Eye (tissue), 1 donor: ENCODE measurements around the gene ABHD8.
"Not testable (repeated sequence)": the region's sequence is repeated elsewhere in the genome, so short reads cannot be mapped to it uniquely, and the experiment has no call there.

Source experiments
- DNase-seq: peaks from one replicate; pipeline ENCODE4 v3.0.0-alpha.2; 2015

Gene ABHD8

DNA sequence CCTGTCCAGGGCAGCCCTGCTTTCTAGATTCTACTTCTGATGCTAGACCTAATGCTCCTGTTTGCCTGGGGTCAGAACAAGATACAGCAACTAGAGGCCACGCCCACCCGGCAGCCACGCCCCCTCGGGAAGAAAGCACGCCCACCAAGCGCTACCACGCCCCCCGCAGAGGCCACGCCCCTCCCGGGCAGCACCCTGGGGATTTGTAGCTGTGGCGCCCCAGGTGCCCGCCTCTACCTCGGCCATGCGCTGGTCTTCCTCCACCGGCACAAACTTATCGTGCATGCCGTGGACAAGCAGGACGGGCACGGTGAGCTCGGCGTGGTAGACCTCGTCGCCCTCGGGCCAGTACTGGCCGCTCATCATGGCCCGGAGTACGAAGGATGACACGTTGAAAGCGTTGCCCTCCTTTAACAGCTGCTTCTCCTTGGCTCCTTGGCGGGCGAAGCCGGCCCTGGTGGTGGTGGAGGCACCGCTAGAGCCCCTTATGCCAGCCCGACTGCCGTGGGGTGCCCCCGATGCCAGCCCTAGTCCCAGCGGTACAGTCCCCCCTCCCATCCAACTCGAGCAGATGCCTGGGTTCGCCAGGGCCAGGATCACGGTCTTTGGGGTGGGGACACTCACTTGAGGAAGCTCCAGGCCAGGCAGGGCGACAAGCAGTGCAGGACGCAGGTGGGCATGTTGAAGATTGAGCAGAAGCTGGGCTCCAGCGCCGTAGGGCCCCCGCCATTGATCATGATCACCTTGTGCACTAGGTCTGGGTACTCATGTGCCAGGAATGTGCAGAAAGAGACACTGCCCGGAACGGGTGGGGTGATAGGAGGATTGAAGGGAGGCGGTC, 9.0 kb downstream of the ABHD8 start:
- DNase-seq = no peak

DNA sequence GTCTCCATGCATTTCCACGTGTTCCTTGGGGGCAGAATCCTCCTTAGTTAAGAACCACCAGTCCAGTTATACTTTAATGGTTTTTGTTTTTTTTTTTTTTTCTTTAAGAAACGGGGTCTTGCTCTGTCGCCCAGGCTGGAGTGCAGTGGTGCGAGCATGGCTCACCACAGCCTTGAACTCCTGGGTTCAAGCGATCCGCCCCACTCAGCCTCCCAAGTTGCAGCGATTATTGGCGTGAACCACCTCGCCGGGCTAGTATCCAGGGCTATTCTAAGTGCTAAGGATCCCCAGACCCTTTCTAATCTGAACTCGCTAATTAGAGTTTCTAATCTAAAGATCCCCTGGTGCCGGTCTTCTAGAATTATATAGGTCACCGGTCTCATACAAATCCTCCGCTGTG, 9.6 kb downstream of the ABHD8 start:
- DNase-seq = no peak

DNA sequence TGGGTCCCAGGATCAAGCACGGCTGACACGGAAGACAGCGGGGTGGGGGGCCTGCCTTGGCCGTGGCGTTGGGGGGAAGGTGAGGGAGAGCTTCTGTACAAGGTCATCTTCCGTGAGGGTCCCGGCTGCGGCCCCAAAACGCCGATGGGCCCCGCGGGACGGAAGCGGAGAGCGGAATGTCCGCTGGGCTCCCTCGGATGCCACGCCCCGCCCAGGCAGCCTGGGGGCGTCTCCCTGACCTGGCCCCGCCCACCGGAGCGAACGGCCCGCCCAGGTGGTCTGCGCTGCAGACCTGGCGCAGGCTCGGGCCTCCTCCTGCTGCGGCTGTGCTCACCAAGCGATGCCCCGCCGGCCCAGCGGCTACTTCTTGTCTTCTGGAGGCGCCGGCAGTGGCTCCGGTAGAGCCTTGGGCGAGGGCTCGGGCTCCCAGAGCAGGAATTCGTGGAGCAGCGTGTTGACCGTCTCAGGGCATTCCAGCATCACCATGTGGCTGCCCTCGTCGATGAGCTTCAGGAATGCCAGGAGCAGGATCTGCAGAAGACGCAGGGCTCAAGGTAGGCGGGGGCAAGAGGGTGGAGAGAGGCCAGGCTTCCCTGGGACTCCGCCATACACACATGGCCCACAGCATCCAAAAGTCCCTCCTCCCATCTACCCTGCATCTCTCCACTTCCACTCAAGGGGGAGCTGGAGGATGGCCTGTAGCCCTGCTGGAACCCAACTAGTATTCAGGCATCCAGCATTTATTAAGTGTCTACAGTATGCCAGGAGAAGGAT, 10.7 kb downstream of the ABHD8 start:
- peak; percentile 86 for DNase-seq

DNA sequence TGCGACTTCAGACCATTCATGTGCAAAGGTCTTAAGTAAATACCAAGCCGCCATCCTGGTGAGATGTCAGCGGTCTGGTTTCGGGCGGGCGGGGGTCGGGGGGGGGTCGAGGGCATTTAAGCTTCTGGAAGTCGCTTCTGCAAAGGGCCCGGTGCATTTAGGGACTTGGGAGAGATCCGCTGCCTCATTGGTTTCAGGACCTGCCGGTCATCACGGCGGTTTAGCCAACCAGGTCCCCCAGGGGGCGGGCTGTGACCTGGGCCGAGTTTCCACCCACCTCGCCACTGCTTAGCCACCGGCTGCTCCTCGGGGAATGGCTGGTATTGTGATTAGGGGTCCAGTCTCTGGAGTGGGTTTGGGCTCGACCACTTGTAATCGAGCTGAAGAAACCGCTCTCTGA, 13.7 kb downstream of the ABHD8 start:
- peak; percentile 84 for DNase-seq

DNA sequence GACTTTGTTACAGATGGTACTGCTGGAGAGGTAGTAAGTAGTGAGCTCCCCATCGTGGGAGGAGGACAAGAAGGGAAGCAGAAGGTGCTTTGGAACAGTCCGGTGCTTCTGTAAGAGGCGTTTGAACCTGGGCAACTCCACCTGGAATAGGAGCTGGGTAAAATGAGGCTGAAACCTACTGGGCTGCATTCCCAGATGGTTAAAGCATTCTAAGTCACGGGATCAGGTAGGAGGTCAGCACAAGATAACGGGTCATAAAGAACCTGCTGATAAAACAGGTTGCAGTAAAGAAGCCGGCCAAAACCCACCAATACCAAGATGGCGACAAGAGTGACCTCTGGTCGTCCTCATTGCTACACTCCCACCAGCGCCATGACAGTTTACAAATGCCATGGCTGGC, 16.5 kb downstream of the ABHD8 start:
- DNase-seq = no peak

DNA sequence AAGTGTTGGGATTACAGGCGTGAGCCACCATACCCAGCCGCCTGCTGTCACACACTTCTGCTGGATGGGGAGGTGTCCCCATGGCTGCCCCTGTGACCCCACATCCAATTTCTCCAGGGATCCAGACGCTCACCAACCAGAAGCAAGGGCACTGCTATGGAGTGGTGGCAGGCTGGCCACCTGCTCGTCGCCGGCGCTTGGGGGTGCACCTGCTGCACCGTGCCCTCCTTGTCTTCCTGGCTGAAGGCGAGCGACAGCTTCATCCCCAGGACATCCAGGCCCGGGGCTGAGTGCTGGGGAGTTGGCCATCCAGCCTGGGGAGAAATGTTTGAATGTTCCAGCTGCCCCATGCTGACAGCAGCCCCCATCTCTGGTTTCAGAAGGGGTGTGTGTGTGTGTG, 17.0 kb downstream of the ABHD8 start:
- DNase-seq = no peak

DNA sequence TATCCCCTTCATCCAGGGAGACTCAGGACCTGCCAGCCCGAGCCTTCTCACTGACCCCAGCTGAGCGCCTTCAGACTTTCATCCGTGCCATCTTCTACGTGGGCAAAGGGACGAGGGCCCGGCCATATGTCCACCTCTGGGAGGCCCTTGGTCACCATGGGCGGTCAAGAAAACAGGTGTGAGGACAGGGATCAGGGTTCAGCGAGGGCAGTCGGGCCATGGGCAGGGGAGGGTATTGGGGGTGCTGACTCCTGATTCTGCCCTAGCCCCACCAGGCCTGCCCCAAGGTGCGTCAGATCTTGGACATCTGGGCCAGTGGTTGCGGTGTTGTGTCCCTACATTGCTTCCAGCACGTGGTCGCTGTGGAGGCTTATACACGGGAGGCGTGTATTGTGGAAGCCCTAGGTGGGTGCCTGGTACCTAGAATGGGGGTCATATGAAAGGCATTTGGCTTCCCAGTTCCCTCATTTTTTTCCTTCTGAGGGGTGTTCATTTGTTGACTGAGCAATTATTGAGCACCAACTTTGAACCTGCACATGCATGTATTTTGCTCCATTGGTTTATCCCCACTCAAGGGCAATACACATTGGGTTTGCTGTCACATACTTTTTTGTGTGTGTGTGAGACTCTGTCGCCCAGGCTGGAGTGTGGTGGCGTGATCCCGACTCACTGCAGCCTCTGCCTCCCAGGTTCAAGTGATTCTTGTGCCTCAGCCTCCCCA, 17.6 kb downstream of the ABHD8 start:
- no peak for DNase-seq

DNA sequence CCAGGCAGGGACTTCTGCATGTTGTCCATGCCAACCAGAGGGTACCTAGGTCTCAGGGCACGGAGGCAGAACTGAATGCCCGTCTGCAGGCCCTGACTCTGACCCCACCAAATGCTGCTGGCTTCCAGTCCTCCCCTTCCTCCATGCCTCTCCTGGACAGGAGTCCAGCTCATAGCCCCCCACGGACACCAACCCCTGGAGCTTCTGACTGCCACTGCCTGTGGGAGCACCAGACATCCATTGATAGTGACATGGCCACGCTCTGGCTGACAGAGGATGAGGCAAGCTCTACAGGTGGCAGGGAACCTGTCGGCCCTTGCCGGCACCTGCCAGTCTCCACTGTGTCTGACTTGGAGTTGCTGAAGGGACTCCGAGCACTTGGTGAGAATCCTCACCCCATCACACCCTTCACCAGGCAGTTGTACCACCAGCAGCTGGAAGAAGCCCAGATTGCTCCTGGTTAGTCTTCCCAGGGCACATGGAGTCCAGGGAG, 19.7 kb downstream of the ABHD8 start:
- DNase-seq = no peak

DNA sequence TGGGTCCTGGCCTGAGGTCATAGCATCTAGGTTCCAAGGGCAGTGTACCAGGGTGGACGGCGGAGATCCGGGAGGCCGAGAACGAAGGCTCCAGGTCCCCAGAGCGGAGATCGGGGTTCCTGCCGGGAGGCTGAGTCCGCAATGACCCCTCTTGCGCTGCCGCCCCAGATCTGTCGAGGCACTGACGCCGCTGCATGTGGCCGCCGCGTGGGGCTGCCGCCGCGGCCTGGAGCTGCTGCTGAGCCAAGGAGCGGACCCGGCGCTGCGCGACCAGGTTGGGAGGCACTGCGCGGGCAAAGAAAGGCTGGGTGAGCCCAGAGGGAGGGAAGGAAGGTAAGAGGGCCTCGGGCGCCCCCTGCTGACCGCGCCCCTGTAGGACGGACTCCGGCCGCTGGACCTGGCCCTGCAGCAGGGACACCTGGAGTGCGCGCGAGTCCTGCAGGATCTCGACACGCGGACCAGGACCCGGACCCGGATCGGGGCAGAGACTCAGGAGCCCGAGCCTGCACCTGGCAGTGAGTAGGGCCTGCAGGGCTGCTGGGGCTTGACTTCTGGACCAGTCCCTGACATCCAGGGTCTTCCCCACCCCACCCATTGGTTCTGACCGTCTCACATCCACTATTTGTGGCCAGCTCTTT, 20.6 kb downstream of the ABHD8 start:
- DNase-seq = peak; percentile 93

DNA sequence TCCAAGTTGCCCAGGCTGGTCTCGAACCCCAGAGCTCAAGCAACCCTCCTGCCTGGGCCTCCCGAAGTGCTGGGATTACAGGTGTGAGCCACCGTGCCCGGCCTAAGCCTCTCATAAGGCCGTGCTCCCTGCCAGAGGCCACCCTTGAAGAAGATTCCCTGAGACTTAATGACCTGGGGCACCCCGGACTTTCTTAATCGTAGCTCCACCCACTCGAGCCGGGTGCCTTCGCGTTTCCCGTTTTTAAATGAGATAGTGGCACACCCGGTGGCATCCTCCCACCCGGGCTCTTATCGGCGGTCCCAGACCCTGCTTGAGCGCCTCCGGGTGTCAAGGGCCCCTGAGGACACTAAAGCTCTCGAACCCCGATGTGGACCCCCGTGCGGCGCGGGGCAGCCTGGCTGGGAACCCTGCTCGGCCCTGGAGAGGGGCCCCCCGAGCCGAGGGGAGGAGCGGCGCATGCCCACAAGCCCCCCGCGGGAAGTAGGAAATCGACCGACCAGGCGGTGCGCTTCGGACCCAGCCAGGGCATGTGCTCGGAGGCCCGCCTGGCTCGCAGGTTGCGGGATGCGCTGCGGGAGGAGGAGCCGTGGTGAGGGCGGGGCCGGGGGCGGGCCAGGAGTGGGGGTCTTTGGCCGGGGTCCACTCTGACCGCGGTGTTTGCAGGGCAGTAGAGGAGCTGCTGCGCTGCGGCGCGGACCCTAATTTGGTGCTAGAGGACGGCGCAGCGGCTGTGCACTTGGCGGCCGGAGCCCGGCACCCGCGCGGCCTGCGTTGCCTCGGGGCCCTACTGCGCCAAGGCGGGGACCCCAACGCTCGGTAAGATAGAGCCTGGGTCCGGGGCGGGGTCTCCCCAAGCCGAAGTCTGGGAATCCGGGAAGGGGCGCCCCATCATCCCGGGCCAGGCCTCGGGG, 21.6 kb downstream of the ABHD8 start, which contains the start of gene ANKLE1:
ANKLE1 (plus strand) TSS at position 511 of the 914 bp plus-strand sequence; CDS start at position 531, 20 bp downstream.
- DNase-seq = peak; percentile 72

DNA sequence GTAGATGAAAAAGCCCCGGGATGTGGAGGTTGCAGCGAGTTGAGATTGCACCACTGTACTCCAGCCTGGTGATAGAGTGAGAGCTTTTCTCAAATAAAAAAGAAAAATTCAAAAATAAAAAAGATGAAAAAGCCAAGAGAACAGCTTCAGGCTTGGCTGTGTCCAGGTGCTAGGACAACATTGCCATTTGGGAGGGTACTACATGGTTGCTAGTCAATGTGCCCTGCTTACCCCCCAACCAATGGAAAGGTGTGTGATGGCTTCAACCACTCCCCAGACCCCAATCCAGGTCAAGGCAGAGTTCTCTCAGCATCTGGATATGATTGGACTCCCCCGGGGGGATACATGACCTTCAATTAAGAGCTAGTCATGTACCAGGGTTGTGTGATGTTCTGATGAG, 23.8 kb downstream of the ABHD8 start:
- DNase-seq = no peak

DNA sequence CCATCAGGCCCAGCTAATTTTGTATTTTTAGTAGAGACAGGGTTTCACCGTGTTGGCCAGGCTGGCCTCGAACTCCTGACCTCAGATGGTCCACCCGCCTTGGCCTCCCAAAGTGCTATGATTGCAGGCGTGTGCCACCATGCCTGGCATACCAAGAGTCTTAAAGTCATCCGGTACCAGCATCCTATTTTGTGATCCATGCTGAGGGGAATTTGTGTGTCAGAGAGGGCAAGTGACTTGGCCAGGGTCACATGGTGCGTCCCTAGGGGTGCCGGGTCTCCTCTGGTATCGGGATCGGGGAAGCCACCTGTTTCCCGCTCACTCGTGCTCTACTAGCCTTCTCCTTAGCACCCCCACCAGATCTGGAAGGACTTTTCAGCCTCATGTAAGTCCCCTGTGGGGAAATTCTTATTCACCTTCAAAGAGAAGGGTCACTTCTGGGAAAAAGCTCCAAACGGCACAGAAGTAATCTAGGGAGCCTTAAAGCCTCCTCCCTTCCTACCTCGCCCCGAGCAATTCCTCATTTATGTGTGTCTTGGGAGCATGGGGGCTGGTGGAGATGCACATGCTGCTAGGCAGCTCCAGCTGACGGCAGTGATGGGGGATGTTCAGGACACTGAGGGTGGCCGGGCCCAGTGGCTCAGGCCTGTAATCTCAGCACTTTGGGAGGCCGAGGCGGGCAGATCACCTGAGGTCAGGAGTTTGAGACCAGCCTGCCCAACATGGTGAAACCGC, 27.6 kb downstream of the ABHD8 start:
- DNase-seq = no peak

DNA sequence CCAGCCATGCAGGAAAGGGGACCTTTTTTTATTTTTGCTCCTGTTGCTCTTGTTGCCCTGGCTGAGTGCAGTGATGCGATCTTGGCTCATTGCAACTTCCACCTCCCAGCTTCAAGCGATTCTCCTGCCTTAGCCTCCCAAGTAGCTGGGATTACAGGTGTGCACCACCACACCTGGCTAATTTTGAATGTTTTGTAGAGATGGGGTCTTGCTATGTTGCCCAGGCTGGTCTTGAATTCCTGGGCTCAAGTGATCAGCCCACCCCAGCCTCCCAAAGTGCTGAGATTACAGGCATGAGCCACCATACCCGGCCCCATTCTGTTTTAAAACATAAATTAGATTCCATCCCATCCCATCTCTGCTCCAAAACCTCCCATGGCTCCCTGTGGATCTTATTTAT, 28.3 kb downstream of the ABHD8 start:
- not testable (repeated sequence) for DNase-seq

DNA sequence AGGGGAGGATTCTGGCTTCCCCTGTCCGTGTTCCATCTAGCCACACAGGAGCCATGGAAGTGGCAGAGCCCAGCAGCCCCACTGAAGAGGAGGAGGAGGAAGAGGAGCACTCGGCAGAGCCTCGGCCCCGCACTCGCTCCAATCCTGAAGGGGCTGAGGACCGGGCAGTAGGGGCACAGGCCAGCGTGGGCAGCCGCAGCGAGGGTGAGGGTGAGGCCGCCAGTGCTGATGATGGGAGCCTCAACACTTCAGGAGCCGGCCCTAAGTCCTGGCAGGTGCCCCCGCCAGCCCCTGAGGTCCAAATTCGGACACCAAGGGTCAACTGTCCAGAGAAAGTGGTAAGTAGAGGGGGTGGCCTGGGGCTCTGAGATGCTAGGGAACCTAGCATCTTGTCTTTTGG, 34.5 kb downstream of the ABHD8 start:
- DNase-seq = no peak

DNA sequence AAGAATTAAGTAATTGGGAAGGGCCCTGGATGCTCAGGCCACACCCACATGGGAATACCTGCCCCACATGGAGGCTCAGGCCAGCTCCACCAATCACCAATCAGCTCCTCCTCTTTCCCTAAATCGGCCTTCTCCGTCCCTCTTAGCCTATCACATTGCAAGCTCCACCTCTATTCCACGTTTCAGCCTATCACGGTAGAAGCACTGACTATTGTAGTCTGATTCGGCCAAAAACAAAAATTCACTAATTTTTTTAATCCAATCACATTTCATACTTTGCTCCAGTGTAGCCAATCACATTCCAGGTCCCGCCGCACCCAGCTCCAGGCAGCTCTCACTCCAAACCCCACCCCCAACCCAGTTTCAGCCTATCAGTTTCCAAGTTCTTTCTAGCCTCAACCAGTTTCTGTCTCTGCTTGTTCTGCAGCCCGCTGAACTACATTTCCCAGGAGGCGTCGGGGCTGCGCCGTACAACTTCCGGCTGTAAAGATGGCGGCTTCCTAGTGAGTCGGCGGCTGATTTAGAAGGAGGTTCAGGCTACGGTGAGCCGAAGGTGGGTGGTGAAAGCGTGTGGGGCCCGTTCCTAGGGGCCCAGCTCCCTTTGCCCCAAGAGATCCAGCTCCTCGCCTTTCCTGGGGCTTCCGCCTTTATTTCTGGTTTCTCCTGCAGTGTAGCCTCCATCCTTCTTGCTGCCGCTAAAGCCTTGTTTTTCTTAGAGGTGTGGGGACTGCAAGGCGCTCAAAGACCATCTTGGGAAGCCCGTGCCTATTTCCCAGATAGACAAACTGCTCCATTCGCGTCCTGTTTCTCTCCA, 36.0 kb downstream of the ABHD8 start, which contains the start of gene BABAM1:
BABAM1 (plus strand) TSS at position 469 of the 814 bp plus-strand sequence. CDS start 1,364 bp downstream, outside the sequence.
- peak; percentile 99 for DNase-seq

DNA sequence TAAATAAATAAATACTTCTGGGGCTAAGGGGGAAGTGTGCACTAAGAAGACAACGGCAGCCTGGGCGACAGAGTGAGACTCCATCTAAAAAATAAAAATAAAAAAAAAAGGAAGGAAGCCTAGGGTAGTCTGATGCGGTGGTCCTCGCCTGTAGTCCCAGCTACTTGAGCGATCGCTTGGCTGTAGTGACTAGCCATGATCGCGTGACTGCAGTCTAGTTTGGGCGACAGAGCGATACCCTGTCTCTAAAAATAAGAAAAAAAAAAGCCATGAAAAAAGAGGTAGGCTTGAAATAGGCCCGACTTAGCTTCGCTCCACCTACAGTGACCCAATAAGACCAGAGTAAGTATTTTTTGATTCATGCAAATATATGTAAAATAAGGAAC, 36.6 kb downstream of the ABHD8 start:
- DNase-seq = no peak

DNA sequence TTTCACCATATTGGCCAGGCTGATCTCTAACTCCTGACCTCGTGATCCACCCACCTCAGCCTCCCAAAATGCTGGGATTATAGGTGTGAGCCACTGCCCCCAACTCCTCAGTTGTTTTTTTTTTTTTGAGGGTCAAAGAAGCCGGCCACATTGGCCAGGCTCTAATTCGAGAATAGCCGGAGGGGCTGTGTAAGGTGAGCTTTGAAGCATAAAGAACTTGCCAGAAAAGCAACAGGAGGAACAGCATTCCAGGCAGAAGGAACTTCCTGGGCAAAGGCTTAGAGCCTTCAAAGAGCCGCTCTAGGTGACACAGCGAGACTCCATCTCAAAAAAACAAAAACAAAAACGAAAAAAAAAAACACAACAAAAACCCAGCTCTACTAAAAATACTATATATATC, 37.2 kb downstream of the ABHD8 start:
- no peak for DNase-seq

DNA sequence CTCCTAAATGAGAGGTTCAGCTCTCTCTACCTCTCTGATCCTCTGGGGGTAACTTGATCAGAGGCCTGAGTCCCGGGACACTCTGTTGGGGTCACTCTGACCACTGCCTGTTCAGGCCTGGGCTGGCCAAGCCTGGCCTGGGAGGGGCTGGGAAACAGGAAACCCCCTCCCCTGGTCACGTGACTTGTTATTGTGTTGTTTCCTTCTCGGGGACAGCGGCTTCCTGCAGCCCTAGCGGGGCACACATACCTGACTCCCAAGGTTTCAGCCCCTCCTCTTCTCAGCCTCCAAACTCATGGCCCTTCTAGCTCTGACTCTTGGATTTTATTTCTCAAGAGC, 38.6 kb downstream of the ABHD8 start, which contains the start of gene USHBP1:
USHBP1 (minus strand) TSS at position 105 of the 339 bp plus-strand sequence. CDS start 446 bp downstream, outside the sequence.
- DNase-seq = no peak

DNA sequence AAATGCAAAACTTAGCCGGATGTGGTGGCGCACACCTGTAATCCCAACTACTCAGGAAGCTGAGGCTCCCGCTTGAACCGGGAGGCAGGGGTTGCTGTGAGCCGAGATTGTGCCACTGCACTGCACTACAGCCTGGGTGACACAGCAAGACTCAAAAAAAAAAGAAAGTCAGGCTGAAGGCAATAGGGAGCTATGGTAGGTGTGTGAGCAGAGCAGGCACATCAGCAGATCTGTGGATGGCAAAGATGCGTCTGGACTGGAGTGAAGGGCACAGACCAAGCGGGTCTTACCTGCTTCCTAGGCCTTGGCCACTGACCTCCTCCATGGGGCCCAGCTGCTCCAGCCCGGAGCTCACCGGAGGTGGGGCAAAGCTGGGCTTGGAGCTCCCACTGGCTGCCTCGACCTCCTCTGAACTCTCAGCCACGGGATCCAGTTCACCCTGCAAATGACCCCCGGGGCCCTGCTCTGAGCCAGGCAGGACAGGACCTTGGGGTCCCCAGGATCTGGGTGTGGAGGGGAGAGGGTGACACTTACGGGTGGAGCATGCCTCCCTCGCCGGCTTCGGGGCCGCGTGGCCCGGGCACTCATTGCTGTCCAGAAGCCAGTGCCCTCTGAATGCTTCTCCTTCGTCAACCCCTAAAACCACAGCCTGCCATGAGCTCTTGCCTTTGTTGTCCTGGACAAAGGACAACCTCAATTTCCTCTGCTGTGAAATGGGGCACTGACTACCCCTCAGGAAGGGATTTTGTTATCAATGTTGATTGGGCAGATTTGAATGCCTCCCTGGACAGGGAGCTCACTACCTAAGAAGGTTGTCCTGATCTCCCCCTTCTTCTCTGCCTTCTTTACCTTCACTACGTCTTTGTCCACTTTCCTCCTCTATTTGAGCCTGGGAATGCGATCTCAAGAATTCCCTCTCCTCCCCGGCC, 39.2 kb downstream of the ABHD8 start:
- DNase-seq = no peak
